A673 (cell line): ENCODE measurements around the gene CSPG5.

ENCODE experiments used
- EZH2 ChIP-seq: fragments of 200-600 bp; sonication (generic); IDR thresholded peaks from 2 replicates; pipeline ENCODE4 v1.6.1; 2017; ENCODE audit warnings: borderline replicate concordance, low read depth, mild to moderate bottlenecking, mixed read lengths, antibody characterized with exemption, low read length; ENCODE audit not compliant: poor library complexity, severe bottlenecking
- TF ChIP-seq, protein P1 (sequence below): fragments of 300-800, 200-600 bp; sonication (generic); conservative IDR thresholded peaks from 2 replicates; pipeline ENCODE4 v1.5.1; 2017; ENCODE audit warnings: low read depth, mild to moderate bottlenecking, antibody characterized with exemption, low read length, moderate library complexity, mixed read lengths

GRCh38 chr3:47533481-47533880 lies 45.2 kb downstream of the CSPG5 start:
- TF ChIP-seq, protein P1, sequence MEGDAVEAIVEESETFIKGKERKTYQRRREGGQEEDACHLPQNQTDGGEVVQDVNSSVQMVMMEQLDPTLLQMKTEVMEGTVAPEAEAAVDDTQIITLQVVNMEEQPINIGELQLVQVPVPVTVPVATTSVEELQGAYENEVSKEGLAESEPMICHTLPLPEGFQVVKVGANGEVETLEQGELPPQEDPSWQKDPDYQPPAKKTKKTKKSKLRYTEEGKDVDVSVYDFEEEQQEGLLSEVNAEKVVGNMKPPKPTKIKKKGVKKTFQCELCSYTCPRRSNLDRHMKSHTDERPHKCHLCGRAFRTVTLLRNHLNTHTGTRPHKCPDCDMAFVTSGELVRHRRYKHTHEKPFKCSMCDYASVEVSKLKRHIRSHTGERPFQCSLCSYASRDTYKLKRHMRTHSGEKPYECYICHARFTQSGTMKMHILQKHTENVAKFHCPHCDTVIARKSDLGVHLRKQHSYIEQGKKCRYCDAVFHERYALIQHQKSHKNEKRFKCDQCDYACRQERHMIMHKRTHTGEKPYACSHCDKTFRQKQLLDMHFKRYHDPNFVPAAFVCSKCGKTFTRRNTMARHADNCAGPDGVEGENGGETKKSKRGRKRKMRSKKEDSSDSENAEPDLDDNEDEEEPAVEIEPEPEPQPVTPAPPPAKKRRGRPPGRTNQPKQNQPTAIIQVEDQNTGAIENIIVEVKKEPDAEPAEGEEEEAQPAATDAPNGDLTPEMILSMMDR = no peak
- no peak for TF ChIP-seq EZH2
